B cell (primary cell): Measurements from ENCODE around the gene ZNF789.

Experiments used
- EZH2 ChIP-seq: IDR thresholded peaks from 2 replicates; pipeline ENCODE4 v1.6.1; 2012; ENCODE audit warnings: borderline replicate concordance, low read depth, mild to moderate bottlenecking, moderate library complexity, low read length; ENCODE audit not compliant: insufficient read depth, poor library complexity, severe bottlenecking
- TF ChIP-seq, protein P1 (sequence below): fragments of 200-600 bp; IDR thresholded peaks from one replicate; pipeline ENCODE4 v1.8.0; 2022; ENCODE audit warnings: antibody characterized with exemption, mild to moderate bottlenecking

DNA sequence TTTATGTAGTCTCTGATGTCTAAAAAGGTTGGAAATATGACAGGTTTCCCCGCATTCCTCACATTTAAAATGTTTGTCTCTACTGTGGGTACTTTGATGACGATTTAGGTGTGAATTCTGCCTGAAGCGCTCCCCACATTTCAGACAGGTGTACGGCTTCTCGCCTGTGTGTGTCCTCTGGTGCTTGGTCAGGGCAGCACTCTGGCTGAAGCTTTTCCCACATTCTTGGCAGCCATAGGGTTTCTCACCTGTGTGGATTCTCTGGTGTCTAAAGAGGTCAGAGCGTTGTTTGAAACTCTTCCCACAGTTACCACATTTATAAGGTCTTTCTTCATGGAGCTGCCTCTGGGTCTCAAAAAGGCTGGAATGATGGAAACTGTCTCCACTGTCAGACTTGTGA lies 21.1 kb downstream of the ZNF789 start:
- TF ChIP-seq, protein P1, sequence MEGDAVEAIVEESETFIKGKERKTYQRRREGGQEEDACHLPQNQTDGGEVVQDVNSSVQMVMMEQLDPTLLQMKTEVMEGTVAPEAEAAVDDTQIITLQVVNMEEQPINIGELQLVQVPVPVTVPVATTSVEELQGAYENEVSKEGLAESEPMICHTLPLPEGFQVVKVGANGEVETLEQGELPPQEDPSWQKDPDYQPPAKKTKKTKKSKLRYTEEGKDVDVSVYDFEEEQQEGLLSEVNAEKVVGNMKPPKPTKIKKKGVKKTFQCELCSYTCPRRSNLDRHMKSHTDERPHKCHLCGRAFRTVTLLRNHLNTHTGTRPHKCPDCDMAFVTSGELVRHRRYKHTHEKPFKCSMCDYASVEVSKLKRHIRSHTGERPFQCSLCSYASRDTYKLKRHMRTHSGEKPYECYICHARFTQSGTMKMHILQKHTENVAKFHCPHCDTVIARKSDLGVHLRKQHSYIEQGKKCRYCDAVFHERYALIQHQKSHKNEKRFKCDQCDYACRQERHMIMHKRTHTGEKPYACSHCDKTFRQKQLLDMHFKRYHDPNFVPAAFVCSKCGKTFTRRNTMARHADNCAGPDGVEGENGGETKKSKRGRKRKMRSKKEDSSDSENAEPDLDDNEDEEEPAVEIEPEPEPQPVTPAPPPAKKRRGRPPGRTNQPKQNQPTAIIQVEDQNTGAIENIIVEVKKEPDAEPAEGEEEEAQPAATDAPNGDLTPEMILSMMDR, result no peak
- TF ChIP-seq EZH2, result no peak
